ENCODE results near the gene SDHA. TPM values are rescaled to one million over a fixed set of nuclear protein-coding genes. Genes with fewer than 3 reads are reported as not detected.

Gene SDHA
- polyA plus RNA-seq, 1 donor (not counting 4 experiments of a cell fraction or from before 2014, with no cell fraction given) = 178 TPM

GRCh38 chr5:169728-170094 lies 48.4 kb upstream of the SDHA start:
- no peak overlapping the region for H3K27ac ChIP-seq (ENCODE audit: control insufficient read depth, insufficient read depth, low read length)
- H3K4me1 ChIP-seq (ENCODE audit: control insufficient read depth, extremely low read depth, insufficient read depth, low read length) = no peaks in the 10 kb centered on the region
- DNase-seq (ENCODE audit: low read depth, low spot score) = no peak
- H3K4me2 ChIP-seq (ENCODE audit: control insufficient read depth, extremely low read depth, insufficient read depth, low read depth, low read length) = no peak overlapping the region
- no peak overlapping the region for H3K4me3 ChIP-seq (ENCODE audit: control insufficient read depth in 2 of 3, extremely low read depth in 1 of 3, insufficient read depth in 2 of 3, low read depth in 1 of 3, low read length in 3 of 3)
- no peak for FAIRE-seq
- dilution Hi-C loops (cut with MboI; ENCODE audit: extremely low pct_ligation_motif_present, low sequenced_read_pairs) = no loop called here
- no peaks in the 10 kb centered on the region for H3K36me3 ChIP-seq (ENCODE audit: control insufficient read depth in 2 of 2, extremely low read depth in 1 of 2, insufficient read depth in 2 of 2, low read length in 2 of 2)
- no peaks in the 10 kb centered on the region for H3K27me3 ChIP-seq (ENCODE audit: control insufficient read depth, extremely low read depth, insufficient read depth, low read length)
- no peaks in the 10 kb centered on the region for H4K20me1 ChIP-seq (ENCODE audit: control insufficient read depth, extremely low read depth, insufficient read depth, low read length)
- H3K79me2 ChIP-seq (ENCODE audit: control insufficient read depth, insufficient read depth, low read length) = no peaks in the 10 kb centered on the region
- H3K9me3 ChIP-seq (ENCODE audit: control insufficient read depth, low read depth, low read length) = no peaks in the 10 kb centered on the region
- H2AFZ ChIP-seq (ENCODE audit: control insufficient read depth, low read length) = no peak overlapping the region
- H3K9me1 ChIP-seq (ENCODE audit: control insufficient read depth, extremely low read depth, insufficient read depth, low read length) = no peaks in the 10 kb centered on the region
- H3K9ac ChIP-seq (ENCODE audit: control insufficient read depth, extremely low read depth, insufficient read depth, low read length) = no peak overlapping the region
- TF ChIP-seq CTCF (optimal IDR thresholded peaks at IDR 0.05 in 1 of 3, IDR thresholded peaks at IDR 0.05 in 1 of 3, conservative IDR thresholded peaks at IDR 0.05 in 1 of 3; ENCODE audit: extremely low read depth in 1 of 3, insufficient read depth in 2 of 3, low read length in 3 of 3) (no peak), EZH2 (IDR thresholded peaks at IDR 0.05; ENCODE audit: low read length) (no peak)

GRCh38 chr5:170971-171800 lies 46.9 kb upstream of the SDHA start:
- TF ChIP-seq CTCF (optimal IDR thresholded peaks at IDR 0.05 in 1 of 3, IDR thresholded peaks at IDR 0.05 in 1 of 3, conservative IDR thresholded peaks at IDR 0.05 in 1 of 3; ENCODE audit: extremely low read depth in 1 of 3, insufficient read depth in 2 of 3, low read length in 3 of 3) = no peak
- TF ChIP-seq EZH2 (IDR thresholded peaks at IDR 0.05; ENCODE audit: low read length) = no peak
- no peaks in the 10 kb centered on the region for H3K9me1 ChIP-seq (ENCODE audit: control insufficient read depth, extremely low read depth, insufficient read depth, low read length)
- H4K20me1 ChIP-seq (ENCODE audit: control insufficient read depth, extremely low read depth, insufficient read depth, low read length) = no peaks in the 10 kb centered on the region
- H3K4me1 ChIP-seq (ENCODE audit: control insufficient read depth, extremely low read depth, insufficient read depth, low read length) = no peaks in the 10 kb centered on the region
- H3K36me3 ChIP-seq (ENCODE audit: control insufficient read depth in 2 of 2, extremely low read depth in 1 of 2, insufficient read depth in 2 of 2, low read length in 2 of 2) = no peaks in the 10 kb centered on the region
- H3K9me3 ChIP-seq (ENCODE audit: control insufficient read depth, low read depth, low read length) = no peaks in the 10 kb centered on the region
- H3K4me3 ChIP-seq (ENCODE audit: control insufficient read depth in 2 of 3, extremely low read depth in 1 of 3, insufficient read depth in 2 of 3, low read depth in 1 of 3, low read length in 3 of 3) = no peak overlapping the region
- H3K9ac ChIP-seq (ENCODE audit: control insufficient read depth, extremely low read depth, insufficient read depth, low read length) = no peak overlapping the region
- DNase-seq (ENCODE audit: low read depth, low spot score) (no peak), FAIRE-seq (no peak)
- H3K79me2 ChIP-seq (ENCODE audit: control insufficient read depth, insufficient read depth, low read length) = no peaks in the 10 kb centered on the region
- no peak overlapping the region for H3K4me2 ChIP-seq (ENCODE audit: control insufficient read depth, extremely low read depth, insufficient read depth, low read depth, low read length)
- no peak overlapping the region for H3K27ac ChIP-seq (ENCODE audit: control insufficient read depth, insufficient read depth, low read length)
- no peaks in the 10 kb centered on the region for H3K27me3 ChIP-seq (ENCODE audit: control insufficient read depth, extremely low read depth, insufficient read depth, low read length)
- no peak overlapping the region for H2AFZ ChIP-seq (ENCODE audit: control insufficient read depth, low read length)
- dilution Hi-C loops (cut with MboI; ENCODE audit: extremely low pct_ligation_motif_present, low sequenced_read_pairs) = no loop called here
